Naive B cell (primary cell): ENCODE data around the gene TPCN2. TPM values are rescaled to one million over a fixed set of nuclear protein-coding genes. Genes with fewer than 3 reads are reported as not detected.
"Not testable (repeated sequence)": the region's sequence is repeated elsewhere in the genome, so short reads cannot be mapped to it uniquely, and the experiment has no call there.

Experiments
- ATAC-seq, 2 donors: fragments of 150-1000 bp; cut with Tn5 transposase; 2 replicates each; pipeline ENCODE4 v1.10.0; 2021; ENCODE audit warnings: low read depth in 2 of 2, mild to moderate bottlenecking in 2 of 2, moderate library complexity in 2 of 2
- DNase-seq: peaks from one replicate; pipeline ENCODE4 v3.0.0; 2022
- H3K27ac Mint-ChIP-seq, 6 donors: one replicate each; pipeline ENCODE4 v1.8.0; 2020 to 2022; ENCODE audit warnings: mild to moderate bottlenecking in 6 of 6, mixed read lengths in 6 of 6, moderate library complexity in 5 of 6, inconsistent platforms in 2 of 6
- H3K27me3 Mint-ChIP-seq, 3 donors: one replicate each; pipeline ENCODE4 v1.8.0; 2021 to 2022; ENCODE audit warnings: mixed read lengths in 3 of 3, mild to moderate bottlenecking in 1 of 3
- H3K36me3 Mint-ChIP-seq, 2 donors: one replicate each; pipeline ENCODE4 v1.8.0; 2020 to 2022; ENCODE audit warnings: mixed read lengths in 2 of 2, inconsistent platforms in 1 of 2, mild to moderate bottlenecking in 1 of 2
- H3K4me1 Mint-ChIP-seq, 3 donors: one replicate each; pipeline ENCODE4 v1.8.0; 2020 to 2022; ENCODE audit warnings: mixed read lengths in 3 of 3, inconsistent platforms in 1 of 3, mild to moderate bottlenecking in 1 of 3, moderate library complexity in 1 of 3
- H3K4me3 Mint-ChIP-seq, 8 donors: one replicate each; pipeline ENCODE4 v1.8.0; 2020 to 2022; ENCODE audit warnings: mild to moderate bottlenecking in 8 of 8, mixed read lengths in 8 of 8, moderate library complexity in 8 of 8, inconsistent platforms in 2 of 8
- H3K9me3 Mint-ChIP-seq, 7 donors: one replicate each; pipeline ENCODE4 v1.8.0; 2020 to 2022; ENCODE audit warnings: mixed read lengths in 7 of 7, mild to moderate bottlenecking in 5 of 7, inconsistent platforms in 2 of 7, moderate library complexity in 1 of 7
- polyA plus RNA-seq, 6 donors: library from polyadenylated mRNA; unstranded; fragments of 300-500 nt; fragmentation: Illumina TruSeq; gene quantifications; one replicate each; pipeline ENCODE4 v1.2.3, GENCODE V29; 2021; ENCODE audit warnings: low read depth in 6 of 6

TPCN2 gene
- polyA plus RNA-seq, 6 donors from 2014 or later = 4.8 to 12.5 (median 6.9) TPM

GRCh38 chr11:69073469-69073868 is 24.7 kb downstream of the TPCN2 start:
- Mint-ChIP-seq H3K36me3 (peaks cover 4 to 15% of the 10 kb centered on the region in 2 donors), H3K27me3 (no peaks in the 10 kb centered on the region), H3K27ac (peak overlapping the region in 1 of 6 donors; percentile 12), H3K4me3 (no peak overlapping the region), H3K4me1 (peaks cover 0 to 6% (median 0%) of the 10 kb centered on the region in 3 donors), H3K9me3 (no peaks in the 10 kb centered on the region)
- ATAC-seq = no peak
- DNase-seq = no peak

GRCh38 chr11:69074375-69075140 is 25.8 kb downstream of the TPCN2 start:
- H3K4me1 Mint-ChIP-seq = peaks cover 0 to 6% (median 0%) of the 10 kb centered on the region in 3 donors
- peaks cover 4 to 15% of the 10 kb centered on the region in 2 donors for H3K36me3 Mint-ChIP-seq
- DNase-seq (no peak), ATAC-seq (no peak)
- H3K9me3 Mint-ChIP-seq = no peaks in the 10 kb centered on the region
- no peak overlapping the region for H3K4me3 Mint-ChIP-seq
- peak overlapping the region in 1 of 6 donors; percentile 49 for H3K27ac Mint-ChIP-seq
- H3K27me3 Mint-ChIP-seq = no peaks in the 10 kb centered on the region

- Mint-ChIP-seq H3K36me3 (peaks cover 0 to 18% of the 10 kb centered on the region in 2 donors), H3K27ac (peak overlapping the region in 4 of 6 donors; percentile 20 to 80 (median 66)), H3K9me3 (no peaks in the 10 kb centered on the region), H3K4me1 (peaks cover 4 to 7% (median 6%) of the 10 kb centered on the region in 3 donors), H3K27me3 (no peaks in the 10 kb centered on the region), H3K4me3 (no peak overlapping the region)
- ATAC-seq (no peak), DNase-seq (no peak)
These were observed 26.8 kb downstream of the TPCN2 start for GRCh38 chr11:69075421-69076128.

GRCh38 chr11:69076129-69076791 is 27.5 kb downstream of the TPCN2 start:
- Mint-ChIP-seq H3K36me3 (peaks cover 0 to 19% of the 10 kb centered on the region in 2 donors), H3K27ac (peak overlapping the region in 4 of 6 donors; percentile 20 to 80 (median 66)), H3K9me3 (no peaks in the 10 kb centered on the region), H3K4me3 (no peak overlapping the region), H3K27me3 (no peaks in the 10 kb centered on the region), H3K4me1 (peaks cover 5 to 6% (median 5%) of the 10 kb centered on the region in 3 donors)
- ATAC-seq (no peak), DNase-seq (no peak)

- not testable (repeated sequence) for H3K9me3 Mint-ChIP-seq, H3K27me3 Mint-ChIP-seq, H3K27ac Mint-ChIP-seq, ATAC-seq, H3K4me1 Mint-ChIP-seq, DNase-seq, H3K4me3 Mint-ChIP-seq
- peaks cover 0 to 19% of the 10 kb centered on the region in 2 donors for H3K36me3 Mint-ChIP-seq
These were observed 28.2 kb downstream of the TPCN2 start for GRCh38 chr11:69076977-69077376.

GRCh38 chr11:69078508-69078907 is 29.8 kb downstream of the TPCN2 start:
- Mint-ChIP-seq H3K36me3 (peaks cover 0 to 22% of the 10 kb centered on the region in 2 donors), H3K27ac (no peak overlapping the region)
- no peak for ATAC-seq

GRCh38 chr11:69078930-69079605 is 30.3 kb downstream of the TPCN2 start:
- Mint-ChIP-seq H3K9me3 (no peaks in the 10 kb centered on the region), H3K27me3 (no peaks in the 10 kb centered on the region), H3K4me3 (no peak overlapping the region), H3K36me3 (peaks cover 0 to 19% of the 10 kb centered on the region in 2 donors), H3K4me1 (peaks cover 6 to 10% (median 7%) of the 10 kb centered on the region in 3 donors), H3K27ac (peak overlapping the region in 1 of 6 donors; percentile 57)
- no peak for DNase-seq
- no peak for ATAC-seq

More at GRCh38 chr11:69078508-69078907, 29.8 kb downstream of the TPCN2 start:
- Mint-ChIP-seq H3K4me3 (no peak overlapping the region), H3K27me3 (no peaks in the 10 kb centered on the region), H3K9me3 (no peaks in the 10 kb centered on the region), H3K4me1 (peaks cover 6 to 9% (median 7%) of the 10 kb centered on the region in 3 donors)
- DNase-seq = no peak

GRCh38 chr11:69079661-69080256 is 31.0 kb downstream of the TPCN2 start:
- H3K4me3 Mint-ChIP-seq = no peak overlapping the region
- no peak for DNase-seq
- ATAC-seq = no peak
- peaks cover 6 to 10% (median 7%) of the 10 kb centered on the region in 3 donors for H3K4me1 Mint-ChIP-seq
- H3K9me3 Mint-ChIP-seq = no peaks in the 10 kb centered on the region
- H3K27ac Mint-ChIP-seq = no peak overlapping the region
- H3K36me3 Mint-ChIP-seq = peaks cover 0 to 18% of the 10 kb centered on the region in 2 donors
- no peaks in the 10 kb centered on the region for H3K27me3 Mint-ChIP-seq

- DNase-seq (no peak), ATAC-seq (no peak)
- H3K9me3 Mint-ChIP-seq = no peaks in the 10 kb centered on the region
- H3K27me3 Mint-ChIP-seq = no peaks in the 10 kb centered on the region
- H3K27ac Mint-ChIP-seq = peak overlapping the region in 4 of 6 donors; percentile 66 to 91 (median 76)
- no peak overlapping the region for H3K4me3 Mint-ChIP-seq
- H3K4me1 Mint-ChIP-seq = peaks cover 6 to 10% (median 7%) of the 10 kb centered on the region in 3 donors
- H3K36me3 Mint-ChIP-seq = peaks cover 0 to 18% of the 10 kb centered on the region in 2 donors
These were observed 31.7 kb downstream of the TPCN2 start for GRCh38 chr11:69080257-69080995.

GRCh38 chr11:69081180-69081579 is 32.4 kb downstream of the TPCN2 start:
- peaks cover 6 to 10% (median 7%) of the 10 kb centered on the region in 3 donors for H3K4me1 Mint-ChIP-seq
- ATAC-seq = no peak
- peak overlapping the region in 2 of 6 donors; percentile 47 to 78 for H3K27ac Mint-ChIP-seq
- H3K27me3 Mint-ChIP-seq = no peaks in the 10 kb centered on the region
- DNase-seq = no peak
- no peaks in the 10 kb centered on the region for H3K9me3 Mint-ChIP-seq
- H3K4me3 Mint-ChIP-seq = no peak overlapping the region
- H3K36me3 Mint-ChIP-seq = peaks cover 0 to 12% of the 10 kb centered on the region in 2 donors

GRCh38 chr11:69083531-69084247 is 35.0 kb downstream of the TPCN2 start:
- no peaks in the 10 kb centered on the region for H3K27me3 Mint-ChIP-seq
- DNase-seq (no peak), ATAC-seq (no peak)
- peak overlapping the region in 2 of 6 donors; percentile 76 to 87 for H3K27ac Mint-ChIP-seq
- H3K4me1 Mint-ChIP-seq = peaks cover 6 to 11% (median 10%) of the 10 kb centered on the region in 3 donors
- no peak overlapping the region for H3K4me3 Mint-ChIP-seq
- H3K9me3 Mint-ChIP-seq = no peaks in the 10 kb centered on the region
- peaks cover 0 to 12% of the 10 kb centered on the region in 2 donors for H3K36me3 Mint-ChIP-seq
